Stimulated activated naive CD4-positive, alpha-beta T cell (primary cell): Measurements from ENCODE around the gene MEIOC.
"Not testable (repeated sequence)": the region's sequence is repeated elsewhere in the genome, so short reads cannot be mapped to it uniquely, and the experiment has no call there.

Experiments
- DNase-seq, 6 experiments: peaks; one replicate each; lab custom pipeline; 2025; lab: John Stamatoyannopoulos, UW

MEIOC gene

GRCh38 chr17:44655983-44656710 is at the start of gene MEIOC:
Gene MEIOC (plus strand): TSS chr17:44656468. CDS start chr17:44656614, 146 bp downstream.
- peak in 1 of 6 experiments; percentile 5 for DNase-seq

GRCh38 chr17:44606658-44607057 is 49.6 kb upstream of the MEIOC start:
- DNase-seq: no peak

GRCh38 chr17:44607836-44608690 is 48.2 kb upstream of the MEIOC start:
- DNase-seq: no peak

GRCh38 chr17:44608727-44609435 is 47.4 kb upstream of the MEIOC start:
- no peak for DNase-seq

- DNase-seq: no peak
Observed at GRCh38 chr17:44610331-44610730, 45.9 kb upstream of the MEIOC start.

GRCh38 chr17:44610871-44611270 is 45.4 kb upstream of the MEIOC start:
- no peak for DNase-seq

DNA sequence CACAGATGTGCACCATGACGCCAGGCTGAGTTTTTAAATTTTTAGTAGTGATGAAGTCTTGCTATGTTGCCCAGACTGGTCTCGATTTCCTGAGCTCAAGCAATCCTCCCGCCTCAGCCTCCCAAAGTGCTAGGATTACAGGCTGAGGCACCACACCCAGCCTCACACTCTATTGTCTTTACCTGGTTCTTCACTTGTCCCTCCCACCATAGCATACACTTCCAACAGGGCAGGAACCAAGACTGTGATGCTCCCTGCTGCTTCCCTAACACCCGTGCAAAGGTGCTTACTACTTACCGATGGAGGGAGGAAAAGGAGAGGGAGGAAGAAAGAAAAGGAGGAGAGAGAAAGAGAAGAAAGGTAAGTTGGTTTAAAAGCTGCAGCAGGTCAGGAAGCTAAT is 41.4 kb upstream of the MEIOC start:
- DNase-seq: no peak

DNA sequence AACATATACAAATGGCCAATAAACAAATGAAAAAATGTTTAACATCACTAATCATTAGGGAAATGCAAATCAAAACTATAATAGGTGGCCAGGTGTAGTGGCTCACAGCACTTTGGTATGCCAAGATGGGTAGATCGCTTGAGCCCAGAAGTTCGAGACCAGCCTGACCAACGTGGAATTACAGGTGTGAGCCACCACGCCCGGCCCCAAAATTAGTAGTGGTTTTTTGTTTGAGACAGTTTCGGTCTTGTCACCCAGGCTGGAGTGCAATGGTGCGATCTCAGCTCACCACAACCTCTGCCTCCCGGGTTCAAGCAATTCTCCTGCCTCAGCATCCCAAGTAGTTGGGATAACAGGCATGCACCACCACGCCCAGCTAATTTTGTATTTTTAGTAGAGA is 37.6 kb upstream of the MEIOC start:
- DNase-seq: not testable (repeated sequence)

DNA sequence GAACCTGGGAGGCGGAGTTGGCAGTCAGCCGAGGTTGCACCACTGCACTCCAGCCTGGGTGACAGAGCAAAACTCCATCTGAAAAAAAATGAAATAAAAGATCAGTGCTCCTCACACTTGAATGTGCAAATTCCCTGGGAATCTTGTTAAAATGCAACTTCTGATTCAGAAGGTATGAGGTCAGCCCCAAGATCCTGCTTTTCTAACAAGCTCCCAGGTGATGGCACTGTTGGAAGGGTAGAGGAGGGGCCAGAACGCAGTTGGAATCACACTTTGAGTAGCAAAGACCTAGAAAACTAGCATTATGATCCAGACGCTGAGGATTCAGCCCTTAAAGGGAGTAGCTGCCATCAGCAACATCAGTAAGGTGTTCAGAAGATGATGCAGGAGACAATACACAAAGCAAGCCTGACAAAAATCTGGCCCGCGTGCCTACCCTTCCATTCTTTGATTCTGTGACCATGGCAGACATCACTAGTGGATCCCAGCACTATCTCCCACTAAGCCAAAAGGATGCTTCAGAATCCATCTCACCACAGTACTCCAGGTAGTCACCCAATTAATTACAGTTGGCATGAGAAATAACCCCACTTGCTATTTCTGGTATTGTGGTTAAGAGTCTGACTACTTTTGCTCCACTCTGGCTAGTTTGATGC is 33.1 kb upstream of the MEIOC start:
- no peak for DNase-seq

- no peak for DNase-seq
Observed at GRCh38 chr17:44627513-44628242, 28.6 kb upstream of the MEIOC start.

GRCh38 chr17:44628243-44629188 is 27.8 kb upstream of the MEIOC start:
- no peak for DNase-seq

DNA sequence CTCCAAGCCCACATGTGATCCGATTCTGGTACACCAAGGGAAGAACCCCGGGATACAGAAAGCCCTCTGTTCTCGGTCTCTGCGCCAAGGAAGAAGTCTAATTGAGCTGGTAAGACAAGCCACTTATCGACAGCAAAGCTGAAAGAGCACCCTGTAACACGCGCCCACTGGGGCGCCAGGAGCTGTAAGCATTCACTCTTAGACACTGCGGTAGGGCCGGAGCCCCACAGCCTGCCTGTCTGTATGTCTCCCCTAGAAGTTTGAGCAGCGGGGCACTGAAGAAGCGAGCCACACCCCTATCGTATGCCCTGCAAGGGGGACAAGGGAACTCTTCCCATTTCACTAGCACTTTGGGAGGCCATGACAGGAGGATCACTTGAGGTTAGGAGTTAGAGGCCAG is 27.0 kb upstream of the MEIOC start:
- no peak for DNase-seq

DNA sequence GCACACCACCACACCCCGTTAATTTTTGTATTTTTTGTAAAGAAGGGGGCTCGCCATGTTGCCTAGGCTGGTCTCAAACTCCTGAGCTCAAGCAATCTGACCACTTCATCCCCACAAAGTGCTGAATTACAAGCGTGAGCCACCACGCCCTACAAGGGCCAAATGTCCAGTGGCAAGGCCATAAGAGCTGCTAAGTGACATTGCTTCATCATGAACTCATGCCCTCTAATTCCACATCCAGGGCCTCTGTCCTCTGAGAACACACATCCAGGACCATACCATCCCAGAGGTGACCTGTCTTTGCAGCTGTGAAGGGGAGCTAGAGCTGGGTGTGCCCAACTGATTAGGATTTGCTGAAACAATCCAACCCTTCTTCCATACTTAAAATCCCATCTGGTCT is 25.6 kb upstream of the MEIOC start:
- DNase-seq: no peak

- DNase-seq: no peak
Observed at GRCh38 chr17:44633998-44634397, 22.3 kb upstream of the MEIOC start.

DNA sequence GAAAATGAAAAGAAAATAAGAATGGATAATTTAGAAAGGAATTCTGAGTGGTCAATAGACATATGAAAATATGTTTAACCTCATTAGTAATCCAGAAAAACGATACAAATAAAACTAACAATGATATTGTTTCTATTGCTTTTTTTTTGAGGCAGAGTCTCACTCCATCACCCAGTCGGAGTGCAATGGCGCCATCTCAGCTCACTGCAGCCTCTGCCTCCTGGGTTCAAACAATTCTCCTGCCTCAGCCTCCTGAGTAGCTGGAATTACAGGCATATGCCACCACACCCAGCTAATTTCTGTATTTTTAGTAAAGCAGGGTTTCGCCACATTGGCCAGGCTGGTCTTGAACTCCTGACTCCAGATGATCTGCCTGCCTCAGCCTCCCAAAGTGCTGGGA is 21.9 kb upstream of the MEIOC start:
- not testable (repeated sequence) for DNase-seq

DNA sequence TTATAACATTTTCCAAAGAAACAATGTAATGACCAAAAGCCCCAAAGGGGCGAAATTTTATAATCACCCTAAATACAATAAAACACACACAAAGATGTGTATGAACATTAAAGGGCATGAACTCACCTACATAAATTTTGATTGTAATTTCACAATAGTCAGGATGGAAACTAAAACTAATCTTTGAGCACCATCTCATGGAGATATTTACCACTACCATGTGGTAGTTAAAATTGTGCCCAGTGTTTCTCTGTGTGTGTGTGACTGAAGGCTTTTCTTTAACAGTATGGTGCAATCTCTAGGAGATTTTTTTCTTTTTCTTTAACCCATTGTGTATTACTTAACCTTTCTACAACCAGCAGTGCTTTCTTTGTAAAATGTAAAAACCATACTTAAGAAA is 19.7 kb upstream of the MEIOC start:
- no peak for DNase-seq

- no peak for DNase-seq
Observed at GRCh38 chr17:44637066-44637465, 19.2 kb upstream of the MEIOC start.

DNA sequence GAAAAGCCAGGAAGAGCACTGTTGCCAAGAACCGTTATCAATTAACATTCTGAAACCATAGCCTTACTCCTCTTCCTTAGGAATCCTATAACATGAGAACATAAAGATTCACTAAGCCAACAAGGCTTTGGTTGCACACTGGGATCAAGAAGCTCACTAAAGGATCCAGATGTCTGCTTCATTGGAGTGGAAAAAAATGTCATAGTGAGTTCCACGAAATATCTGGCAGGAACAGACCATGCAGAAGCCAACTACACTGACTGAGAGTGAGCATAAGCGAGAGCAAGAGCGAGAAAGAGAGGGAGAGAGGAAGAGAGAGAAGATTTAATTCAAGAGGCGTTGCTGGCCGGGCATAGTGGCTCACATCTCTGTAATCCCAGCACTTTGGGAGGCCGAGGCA is 13.4 kb upstream of the MEIOC start:
- DNase-seq: no peak

GRCh38 chr17:44645341-44645740 is 10.9 kb upstream of the MEIOC start:
- no peak for DNase-seq

DNA sequence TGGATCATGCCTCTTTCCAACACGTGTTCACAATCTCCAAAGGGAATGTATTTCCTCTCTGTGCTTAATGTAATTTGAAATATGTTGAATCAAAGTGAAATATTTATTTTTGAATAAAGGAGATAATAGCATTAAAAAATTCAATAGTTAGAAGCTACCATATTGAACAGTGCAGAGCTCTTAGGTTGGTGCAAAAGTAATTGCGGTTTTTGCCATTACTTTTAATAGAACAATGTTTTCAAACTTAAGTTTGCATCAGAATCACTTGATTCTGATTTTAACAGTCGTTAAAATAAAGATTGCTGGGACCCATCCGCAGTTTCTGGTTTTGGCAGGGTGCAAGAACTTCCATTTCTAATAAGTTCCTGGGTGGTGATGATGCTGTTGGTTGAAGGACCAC is 10.0 kb upstream of the MEIOC start:
- DNase-seq: no peak
